ENCODE measurements around the gene GNB3. TPM values are rescaled to one million over a fixed set of nuclear protein-coding genes. Genes with fewer than 3 reads are reported as not detected.

The GNB3 gene
- total RNA-seq, 4 donors from 2014 or later: 0.85 to 6.6 (median 0.94) TPM; not detected in 1

GRCh38 chr12:6834254-6834653 is 6.5 kb upstream of the GNB3 start:
- Histone ChIP-seq H3K9me3 (no peaks in the 10 kb centered on the region), H3K4me3 (no peak overlapping the region), H3K36me3 (peaks cover 0 to 16% (median 0%) of the 10 kb centered on the region in 3 donors), H3K27ac (no peak overlapping the region), H3K4me1 (peaks cover 0 to 9% (median 2%) of the 10 kb centered on the region in 4 donors), H3K27me3 (no peaks in the 10 kb centered on the region)
- no peak for DNase-seq
- no peak for TF ChIP-seq CTCF (IDR thresholded peaks at IDR 0.05)
- no peak for TF ChIP-seq POLR2A (IDR thresholded peaks at IDR 0.05)

GRCh38 chr12:6834873-6835272 is 5.9 kb upstream of the GNB3 start:
- H3K27ac ChIP-seq: no peak overlapping the region
- TF ChIP-seq CTCF (IDR thresholded peaks at IDR 0.05): no peak
- no peak for TF ChIP-seq POLR2A (IDR thresholded peaks at IDR 0.05)
- H3K36me3 ChIP-seq: peaks cover 0 to 19% (median 0%) of the 10 kb centered on the region in 3 donors
- no peaks in the 10 kb centered on the region for H3K9me3 ChIP-seq
- no peak overlapping the region for H3K4me3 ChIP-seq
- H3K27me3 ChIP-seq: no peaks in the 10 kb centered on the region
- peaks cover 0 to 2% (median 0%) of the 10 kb centered on the region in 4 donors for H3K4me1 ChIP-seq
- DNase-seq: no peak

GRCh38 chr12:6836851-6837250 is 3.9 kb upstream of the GNB3 start:
- Histone ChIP-seq H3K4me1 (peaks cover 0 to 4% (median 0%) of the 10 kb centered on the region in 4 donors), H3K27me3 (no peaks in the 10 kb centered on the region), H3K27ac (no peak overlapping the region), H3K36me3 (peaks cover 0 to 19% (median 0%) of the 10 kb centered on the region in 3 donors), H3K4me3 (no peak overlapping the region), H3K9me3 (no peaks in the 10 kb centered on the region)
- TF ChIP-seq CTCF (IDR thresholded peaks at IDR 0.05) (no peak), POLR2A (IDR thresholded peaks at IDR 0.05) (no peak)
- DNase-seq: no peak

- no peaks in the 10 kb centered on the region for H3K27me3 ChIP-seq
- H3K36me3 ChIP-seq: peaks cover 0 to 19% (median 0%) of the 10 kb centered on the region in 3 donors
- H3K27ac ChIP-seq: no peak overlapping the region
- H3K4me3 ChIP-seq: no peak overlapping the region
- no peak for DNase-seq
- no peaks in the 10 kb centered on the region for H3K9me3 ChIP-seq
- TF ChIP-seq POLR2A (IDR thresholded peaks at IDR 0.05) (no peak), CTCF (IDR thresholded peaks at IDR 0.05) (no peak)
- peaks cover 0 to 4% (median 0%) of the 10 kb centered on the region in 4 donors for H3K4me1 ChIP-seq
Measured at GRCh38 chr12:6837370-6838060, 3.2 kb upstream of the GNB3 start.

GRCh38 chr12:6838854-6839253 is 1.9 kb upstream of the GNB3 start:
- TF ChIP-seq CTCF (IDR thresholded peaks at IDR 0.05) (no peak), POLR2A (IDR thresholded peaks at IDR 0.05) (no peak)
- H3K4me1 ChIP-seq: peaks cover 0 to 4% (median 0%) of the 10 kb centered on the region in 4 donors
- H3K27ac ChIP-seq: no peak overlapping the region
- H3K9me3 ChIP-seq: no peaks in the 10 kb centered on the region
- H3K4me3 ChIP-seq: no peak overlapping the region
- DNase-seq: no peak
- peaks cover 0 to 13% (median 0%) of the 10 kb centered on the region in 3 donors for H3K36me3 ChIP-seq
- no peaks in the 10 kb centered on the region for H3K27me3 ChIP-seq

All from Peyer's patch (tissue), 4 donors.